ENCODE measurements around the gene ZFPM1. TPM values are rescaled to one million over a fixed set of nuclear protein-coding genes. Genes with fewer than 3 reads are reported as not detected.

ZFPM1 gene
- total RNA-seq, 2 experiments from 2014 or later = 15.1 to 21.0 TPM

- Mint-ChIP-seq H3K4me3 (no peak overlapping the region), H3K4me1 (no peaks in the 10 kb centered on the region), H3K27ac (no peak overlapping the region), H3K36me3 (no peaks in the 10 kb centered on the region), H3K27me3 (no peaks in the 10 kb centered on the region), H3K9me3 (ENCODE audit: low read depth) (no peaks in the 10 kb centered on the region)
- ATAC-seq = no peak
- CTCF ChIA-PET = interaction anchor here (0.9 kb wide), 1 partner anchor 15 kb away, joined by 3 read pairs; no protein-coding TSS in a partner anchor
- DNase-seq = no peak
Measured at GRCh38 chr16:88524973-88525662, 72.0 kb downstream of the ZFPM1 start.

DNA sequence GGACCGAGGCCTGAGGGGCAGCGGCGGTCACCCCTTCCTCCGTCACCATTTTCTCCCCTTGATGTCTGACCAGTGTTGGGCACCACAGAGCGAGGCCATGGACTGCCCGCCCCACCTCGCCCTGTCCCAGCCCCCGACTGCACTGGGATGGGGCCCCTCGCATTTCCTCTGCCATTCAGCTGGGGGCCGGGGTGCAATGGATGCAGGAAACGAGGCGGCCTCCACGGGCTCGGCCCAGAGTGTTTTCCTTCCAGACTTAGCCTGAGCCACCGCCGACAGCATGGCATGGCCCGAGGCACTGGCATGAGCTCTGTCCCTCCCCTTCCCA, 72.5 kb downstream of the ZFPM1 start:
- Mint-ChIP-seq H3K4me3 (no peak overlapping the region), H3K27me3 (no peaks in the 10 kb centered on the region), H3K9me3 (ENCODE audit: low read depth) (no peaks in the 10 kb centered on the region), H3K36me3 (no peaks in the 10 kb centered on the region), H3K4me1 (no peaks in the 10 kb centered on the region), H3K27ac (no peak overlapping the region)
- DNase-seq = no peak
- CTCF ChIA-PET = interaction anchor here (0.9 kb wide), 1 partner anchor 14 kb away, joined by 3 read pairs; no protein-coding TSS in a partner anchor
- no peak for ATAC-seq

- no peak for ATAC-seq
- Mint-ChIP-seq H3K4me3 (no peak overlapping the region), H3K4me1 (no peaks in the 10 kb centered on the region)
Measured at GRCh38 chr16:88526008-88526905, 73.2 kb downstream of the ZFPM1 start.

DNA sequence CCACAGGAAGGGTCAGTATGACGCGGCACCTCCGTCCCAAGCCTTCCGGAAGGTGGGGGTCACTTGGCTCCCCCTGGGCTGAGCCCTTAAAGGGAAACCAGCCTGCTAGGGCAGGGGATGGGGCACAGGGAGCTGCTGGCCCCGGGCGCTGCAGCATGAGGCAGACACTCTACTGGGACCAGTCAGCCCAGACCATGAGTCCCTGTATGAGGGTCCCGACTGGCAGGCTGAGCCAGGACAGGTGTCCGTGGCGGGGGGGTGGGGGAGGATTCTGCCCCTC, 73.8 kb downstream of the ZFPM1 start:
- no peak for DNase-seq
- Mint-ChIP-seq H3K27ac (no peak overlapping the region), H3K9me3 (ENCODE audit: low read depth) (no peaks in the 10 kb centered on the region), H3K36me3 (no peaks in the 10 kb centered on the region), H3K27me3 (no peaks in the 10 kb centered on the region), H3K4me1 (no peaks in the 10 kb centered on the region), H3K4me3 (no peak overlapping the region)
- ATAC-seq = no peak
- CTCF ChIA-PET = no interaction called here

More at GRCh38 chr16:88526008-88526905, 73.2 kb downstream of the ZFPM1 start:
- Mint-ChIP-seq H3K27ac (no peak overlapping the region), H3K9me3 (ENCODE audit: low read depth) (no peaks in the 10 kb centered on the region), H3K27me3 (no peaks in the 10 kb centered on the region), H3K36me3 (no peaks in the 10 kb centered on the region)
- CTCF ChIA-PET = interaction anchor here (0.9 kb wide), 1 partner anchor 13 kb away, joined by 3 read pairs; no protein-coding TSS in a partner anchor
- DNase-seq = no peak

DNA sequence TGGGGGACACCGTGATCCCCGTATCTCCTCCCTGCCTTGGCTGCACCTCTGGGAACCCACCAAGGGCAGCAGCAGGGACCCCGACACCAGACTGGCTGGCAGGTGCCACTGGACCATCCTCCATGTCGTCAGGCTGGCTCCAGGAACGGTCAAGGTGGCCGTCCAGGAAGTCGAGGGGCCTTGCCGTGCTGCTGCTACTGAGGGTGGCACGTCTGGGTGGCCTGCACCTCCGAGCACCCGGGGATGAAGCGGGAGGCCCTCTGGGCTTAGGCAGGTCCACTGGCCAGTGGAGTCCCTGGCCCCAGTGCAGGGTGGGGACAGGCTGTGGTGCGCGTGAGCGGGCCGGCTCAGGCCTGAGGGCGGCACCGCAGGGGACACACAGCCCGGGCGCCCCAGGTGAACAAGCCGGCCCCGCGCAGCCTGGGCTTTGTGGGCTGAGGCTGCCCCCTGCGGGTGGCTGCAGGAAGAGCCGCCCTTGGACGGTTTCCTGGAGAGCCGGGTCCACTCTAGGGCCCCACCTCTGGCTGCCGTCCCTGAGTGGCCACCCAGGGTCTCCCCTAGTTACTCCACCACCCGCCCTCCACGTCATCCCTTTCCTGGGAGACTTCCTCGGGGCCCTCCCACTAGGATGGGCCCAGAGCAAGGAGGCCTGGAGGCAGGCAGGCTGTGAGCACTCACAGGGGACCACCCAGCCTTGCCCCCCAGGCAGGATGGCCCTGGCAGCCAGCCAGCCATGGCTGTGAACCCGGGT, 74.3 kb downstream of the ZFPM1 start:
- DNase-seq (peak; percentile 72), ATAC-seq (peak; percentile 63)
- Mint-ChIP-seq H3K36me3 (no peaks in the 10 kb centered on the region), H3K4me1 (no peaks in the 10 kb centered on the region), H3K9me3 (ENCODE audit: low read depth) (no peaks in the 10 kb centered on the region), H3K27me3 (no peaks in the 10 kb centered on the region), H3K4me3 (no peak overlapping the region), H3K27ac (no peak overlapping the region)
- CTCF ChIA-PET = no interaction called here

- CTCF ChIA-PET = no interaction called here
- H3K36me3 Mint-ChIP-seq = no peaks in the 10 kb centered on the region
- no peak overlapping the region for H3K27ac Mint-ChIP-seq
- no peaks in the 10 kb centered on the region for H3K9me3 Mint-ChIP-seq (ENCODE audit: low read depth)
- no peaks in the 10 kb centered on the region for H3K4me1 Mint-ChIP-seq
- H3K4me3 Mint-ChIP-seq = no peak overlapping the region
- no peak for ATAC-seq
- DNase-seq = no peak
- no peaks in the 10 kb centered on the region for H3K27me3 Mint-ChIP-seq
Measured at GRCh38 chr16:88527937-88528743, 75.1 kb downstream of the ZFPM1 start.

- Mint-ChIP-seq H3K4me3 (no peak overlapping the region), H3K27me3 (no peaks in the 10 kb centered on the region), H3K36me3 (no peaks in the 10 kb centered on the region), H3K9me3 (ENCODE audit: low read depth) (no peaks in the 10 kb centered on the region), H3K4me1 (no peaks in the 10 kb centered on the region), H3K27ac (no peak overlapping the region)
- DNase-seq (no peak), ATAC-seq (no peak)
- CTCF ChIA-PET = no interaction called here
Measured at GRCh38 chr16:88528902-88529318, 75.8 kb downstream of the ZFPM1 start.

DNA sequence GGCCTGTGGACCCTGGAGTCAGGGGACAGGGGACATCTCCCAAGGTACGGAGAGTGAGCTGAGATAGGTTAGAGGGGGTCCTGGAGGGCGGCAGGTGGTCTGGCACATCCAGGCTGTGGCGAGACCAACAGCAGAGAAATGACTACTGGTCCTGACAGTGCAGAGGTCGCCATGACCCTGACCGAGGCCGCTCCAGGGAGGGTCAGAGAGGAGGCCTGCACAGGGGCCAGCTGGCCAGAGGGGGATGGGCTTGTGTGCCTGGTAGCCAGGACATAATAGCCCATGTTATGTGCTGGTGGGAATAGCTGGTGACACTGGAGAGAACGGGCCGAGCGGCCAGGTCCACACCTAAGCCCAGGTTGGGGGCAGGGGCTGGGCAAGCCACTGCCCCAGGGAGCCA, 76.5 kb downstream of the ZFPM1 start:
- no peak for DNase-seq
- H3K27ac Mint-ChIP-seq = no peak overlapping the region
- CTCF ChIA-PET = no interaction called here
- H3K4me1 Mint-ChIP-seq = no peaks in the 10 kb centered on the region
- no peaks in the 10 kb centered on the region for H3K36me3 Mint-ChIP-seq
- H3K4me3 Mint-ChIP-seq = no peak overlapping the region
- H3K9me3 Mint-ChIP-seq (ENCODE audit: low read depth) = no peaks in the 10 kb centered on the region
- no peak for ATAC-seq
- H3K27me3 Mint-ChIP-seq = no peaks in the 10 kb centered on the region

- no peak overlapping the region for H3K27ac Mint-ChIP-seq
- no peak overlapping the region for H3K4me3 Mint-ChIP-seq
- no peaks in the 10 kb centered on the region for H3K27me3 Mint-ChIP-seq
- DNase-seq (no peak), ATAC-seq (no peak)
- CTCF ChIA-PET = no interaction called here
- no peaks in the 10 kb centered on the region for H3K9me3 Mint-ChIP-seq (ENCODE audit: low read depth)
- H3K36me3 Mint-ChIP-seq = no peaks in the 10 kb centered on the region
- peaks cover 5% of the 10 kb centered on the region for H3K4me1 Mint-ChIP-seq
Measured at GRCh38 chr16:88530051-88530857, 77.2 kb downstream of the ZFPM1 start.

DNA sequence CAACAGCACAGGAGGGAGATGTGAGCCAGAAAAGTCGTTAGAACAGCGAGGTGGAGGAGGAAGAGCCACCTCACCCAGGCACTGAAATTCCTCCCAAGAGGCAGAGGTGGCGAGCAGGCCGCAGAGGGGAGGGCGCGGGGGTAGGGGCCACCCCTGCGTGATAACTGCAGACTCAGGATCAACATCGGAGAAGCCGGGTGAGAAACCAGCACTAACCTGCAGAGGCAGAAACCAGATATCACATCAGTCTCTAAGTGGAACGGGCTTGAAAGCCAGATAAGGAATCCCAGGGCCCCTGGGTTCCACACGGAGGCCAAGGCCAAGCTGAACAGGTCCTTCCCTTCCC, 77.8 kb downstream of the ZFPM1 start:
- Mint-ChIP-seq H3K36me3 (no peaks in the 10 kb centered on the region), H3K4me1 (peaks cover 10% of the 10 kb centered on the region), H3K9me3 (ENCODE audit: low read depth) (no peaks in the 10 kb centered on the region), H3K4me3 (no peak overlapping the region), H3K27me3 (no peaks in the 10 kb centered on the region), H3K27ac (no peak overlapping the region)
- no peak for ATAC-seq
- no peak for DNase-seq
- CTCF ChIA-PET = no interaction called here

DNA sequence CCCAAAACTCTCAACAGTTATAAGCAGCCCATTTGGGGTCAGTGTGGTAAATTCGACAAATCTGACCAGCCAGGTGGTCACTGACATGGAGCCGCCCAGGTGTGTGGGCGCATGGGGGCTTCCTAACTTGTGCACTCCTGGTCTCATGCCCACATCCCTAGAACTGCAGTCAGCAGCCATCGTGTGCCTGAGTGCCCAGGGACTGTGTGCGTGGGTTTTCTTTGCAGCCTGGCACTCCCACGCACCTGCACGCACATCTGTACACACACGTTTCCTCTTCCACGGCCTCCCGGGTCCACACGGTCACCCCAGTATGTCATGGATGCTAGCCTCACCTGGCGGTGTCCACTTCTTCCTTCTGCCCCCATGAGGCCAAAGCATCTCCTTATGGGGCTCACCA, 78.3 kb downstream of the ZFPM1 start:
- Mint-ChIP-seq H3K9me3 (ENCODE audit: low read depth) (no peaks in the 10 kb centered on the region), H3K4me3 (no peak overlapping the region), H3K4me1 (peaks cover 11% of the 10 kb centered on the region), H3K27ac (no peak overlapping the region), H3K27me3 (no peaks in the 10 kb centered on the region), H3K36me3 (no peaks in the 10 kb centered on the region)
- ATAC-seq (no peak), DNase-seq (no peak)
- CTCF ChIA-PET = no interaction called here

GRCh38 chr16:88531931-88532433, 78.9 kb downstream of the ZFPM1 start:
- H3K4me3 Mint-ChIP-seq = no peak overlapping the region
- peaks cover 11% of the 10 kb centered on the region for H3K4me1 Mint-ChIP-seq
- CTCF ChIA-PET = no interaction called here
- no peak overlapping the region for H3K27ac Mint-ChIP-seq
- DNase-seq (no peak), ATAC-seq (no peak)
- no peaks in the 10 kb centered on the region for H3K9me3 Mint-ChIP-seq (ENCODE audit: low read depth)
- H3K27me3 Mint-ChIP-seq = no peaks in the 10 kb centered on the region
- H3K36me3 Mint-ChIP-seq = no peaks in the 10 kb centered on the region
